GM13977 (cell line): ENCODE measurements around the gene OPA3.

Experiments
- DNase-seq: peaks from one replicate; pipeline ENCODE4 v3.0.0; 2012; ENCODE audit warnings: low spot score
- CTCF ChIP-seq: IDR thresholded peaks from 2 replicates; pipeline ENCODE4 v1.5.1; 2012; ENCODE audit warnings: mild to moderate bottlenecking, control low read depth; ENCODE audit not compliant: insufficient read depth; ENCODE audit errors: extremely low read depth, missing control alignments
- in situ Hi-C: fragments of 300-500 bp; cut with MboI; formaldehyde crosslinking; loops from one replicate; pipeline ENCODE4 v1.12.0; 2022; ENCODE audit warnings: low sequenced_read_pairs, low pct_unique_long_range_greater_than_20kb, mixed read lengths, inconsistent platforms; ENCODE audit not compliant: unreplicated experiment

Gene OPA3

GRCh38 chr19:45518469-45518826 lies 66.2 kb downstream of the OPA3 start:
- in situ Hi-C loops = no loop called here
- DNase-seq = no peak
- TF ChIP-seq CTCF = no peak

- DNase-seq = no peak
- in situ Hi-C loops = no loop called here
- TF ChIP-seq CTCF = no peak
Observed at GRCh38 chr19:45517641-45518468, 66.7 kb downstream of the OPA3 start.

- no peak for DNase-seq
- in situ Hi-C loops = no loop called here
- TF ChIP-seq CTCF = no peak
Observed at GRCh38 chr19:45517238-45517637, 67.4 kb downstream of the OPA3 start.

GRCh38 chr19:45515807-45516401 lies 68.7 kb downstream of the OPA3 start:
- in situ Hi-C loops = no loop called here
- no peak for TF ChIP-seq CTCF
- DNase-seq = no peak

- no peak for TF ChIP-seq CTCF
- in situ Hi-C loops = no loop called here
- no peak for DNase-seq
Observed at GRCh38 chr19:45515081-45515624, 69.4 kb downstream of the OPA3 start.

- in situ Hi-C loops = no loop called here
- DNase-seq = no peak
- no peak for TF ChIP-seq CTCF
Observed at GRCh38 chr19:45514376-45515051, 70.1 kb downstream of the OPA3 start.
